Mesendoderm (in vitro differentiated cells): Measurements from ENCODE around the gene ADCYAP1.

Experiments used
- DNase-seq: peaks from one replicate; pipeline ENCODE4 v3.0.0; 2013
- H2AK5ac ChIP-seq: 2 replicates; pipeline ENCODE4 v1.6.1; 2013; ENCODE audit warnings: low read length, inconsistent platforms
- H2BK120ac ChIP-seq: 2 replicates; pipeline ENCODE4 v1.6.1; 2013; ENCODE audit warnings: low read depth, mild to moderate bottlenecking, low read length, moderate library complexity, mixed read lengths
- H2BK15ac ChIP-seq: replicated peaks from 2 replicates; pipeline ENCODE4 v1.6.1; 2013; ENCODE audit warnings: low read depth, mild to moderate bottlenecking, moderate library complexity
- H2BK5ac ChIP-seq: 2 replicates; pipeline ENCODE4 v1.6.1; 2013; ENCODE audit warnings: low read length, inconsistent platforms
- H3K18ac ChIP-seq: 2 replicates; pipeline ENCODE4 v1.6.1; 2013; ENCODE audit warnings: mild to moderate bottlenecking, low read length, mixed read lengths
- H3K23ac ChIP-seq: one replicate; pipeline ENCODE4 v1.6.1; 2013; ENCODE audit warnings: low read length
- H3K27ac ChIP-seq: 2 replicates; pipeline ENCODE4 v1.5.1; 2013; ENCODE audit warnings: low read depth, mild to moderate bottlenecking, inconsistent platforms, low read length, moderate library complexity
- H3K27me3 ChIP-seq: 2 replicates; pipeline ENCODE4 v1.6.1; 2013; ENCODE audit warnings: low read length, control low read depth, mild to moderate bottlenecking, inconsistent platforms; ENCODE audit not compliant: insufficient read depth, poor library complexity
- H3K36me3 ChIP-seq: 2 replicates; pipeline ENCODE4 v1.6.1; 2013; ENCODE audit warnings: low read length, inconsistent platforms; ENCODE audit not compliant: control insufficient read depth, insufficient read depth
- H3K4ac ChIP-seq: one replicate; pipeline ENCODE4 v1.6.1; 2013; ENCODE audit warnings: low read depth, mild to moderate bottlenecking, low read length, moderate library complexity
- H3K4me1 ChIP-seq: 2 replicates; pipeline ENCODE4 v1.6.1; 2013; ENCODE audit warnings: low read depth, low read length, inconsistent platforms; ENCODE audit not compliant: control insufficient read depth
- H3K4me2 ChIP-seq: 2 replicates; pipeline ENCODE4 v1.6.1; 2013; ENCODE audit warnings: low read length
- H3K4me3 ChIP-seq: 2 replicates; pipeline ENCODE4 v1.5.1; 2013; ENCODE audit warnings: mild to moderate bottlenecking, low read length
- H3K56ac ChIP-seq: one replicate; pipeline ENCODE4 v1.6.1; 2013; ENCODE audit warnings: low read length
- H3K79me1 ChIP-seq: 2 replicates; pipeline ENCODE4 v1.6.1; 2013; ENCODE audit warnings: low read length, inconsistent platforms
- H3K79me2 ChIP-seq: 2 replicates; pipeline ENCODE4 v1.6.1; 2013; ENCODE audit warnings: mild to moderate bottlenecking, low read length; ENCODE audit not compliant: control insufficient read depth, insufficient read depth
- H3K9ac ChIP-seq: 2 replicates; pipeline ENCODE4 v1.6.1; 2013; ENCODE audit warnings: low read length, inconsistent platforms
- H4K5ac ChIP-seq: one replicate; pipeline ENCODE4 v1.6.1; 2013; ENCODE audit warnings: low read length
- H4K8ac ChIP-seq: one replicate; pipeline ENCODE4 v1.6.1; 2013; ENCODE audit warnings: low read depth, mild to moderate bottlenecking, control low read depth, low read length, moderate library complexity
- WGBS: extraction: QIAGEN DNeasy Blood & Tissue Kit; methylation state at CpG from one replicate; pipeline ENCODE4 v1.1.7; 2013; ENCODE audit warnings: low lambda C conversion rate, missing lambda C conversion rate; ENCODE audit not compliant: insufficient coverage; ENCODE audit errors: extremely low coverage; 5-methylcytosine and 5-hydroxymethylcytosine counted together

Gene ADCYAP1

GRCh38 chr18:911486-911885, 6.8 kb downstream of the ADCYAP1 start:
- Histone ChIP-seq H3K4me2 (no peak overlapping the region), H3K18ac (no peak overlapping the region), H3K23ac (no peak overlapping the region), H2BK15ac (no peak overlapping the region), H4K8ac (no peak overlapping the region), H3K79me2 (no peaks in the 10 kb centered on the region), H3K9ac (no peak overlapping the region), H3K4ac (no peak overlapping the region), H3K79me1 (no peaks in the 10 kb centered on the region), H3K4me1 (peaks cover 2% of the 10 kb centered on the region), H3K27ac (no peak overlapping the region), H3K56ac (no peak overlapping the region), H3K36me3 (no peaks in the 10 kb centered on the region), H4K5ac (no peak overlapping the region), H3K4me3 (no peak overlapping the region), H2BK120ac (no peak overlapping the region), H2BK5ac (no peak overlapping the region), H3K27me3 (peaks cover 41% of the 10 kb centered on the region), H2AK5ac (no peak overlapping the region)
- DNase-seq = no peak
- WGBS = no CpG with 5 or more reads among the region's 7 CpGs

- no peak overlapping the region for H3K18ac ChIP-seq
- no peak overlapping the region for H3K4ac ChIP-seq
- no peak overlapping the region for H3K56ac ChIP-seq
- H2BK5ac ChIP-seq = no peak overlapping the region
- no peak overlapping the region for H2BK15ac ChIP-seq
- no peak overlapping the region for H3K9ac ChIP-seq
- WGBS = no CpG with 5 or more reads among the region's 1 CpG
- no peak overlapping the region for H3K23ac ChIP-seq
- no peak overlapping the region for H2AK5ac ChIP-seq
- no peak overlapping the region for H2BK120ac ChIP-seq
- H3K4me2 ChIP-seq = no peak overlapping the region
- H4K5ac ChIP-seq = no peak overlapping the region
- no peaks in the 10 kb centered on the region for H3K36me3 ChIP-seq
- no peak overlapping the region for H3K27ac ChIP-seq
- no peak overlapping the region for H3K4me3 ChIP-seq
- H3K27me3 ChIP-seq = peaks cover under 1% of the 10 kb centered on the region
- no peak overlapping the region for H4K8ac ChIP-seq
- no peak for DNase-seq
- H3K79me1 ChIP-seq = no peaks in the 10 kb centered on the region
- H3K4me1 ChIP-seq = no peaks in the 10 kb centered on the region
- no peaks in the 10 kb centered on the region for H3K79me2 ChIP-seq
Measured at GRCh38 chr18:916562-916961, 11.9 kb downstream of the ADCYAP1 start.

- Histone ChIP-seq H3K4me2 (no peak overlapping the region), H2AK5ac (no peak overlapping the region), H3K4me3 (no peak overlapping the region), H3K27me3 (no peaks in the 10 kb centered on the region), H3K27ac (no peak overlapping the region), H3K79me1 (no peaks in the 10 kb centered on the region), H3K36me3 (no peaks in the 10 kb centered on the region), H3K4me1 (no peaks in the 10 kb centered on the region), H3K56ac (no peak overlapping the region), H3K18ac (no peak overlapping the region), H4K8ac (no peak overlapping the region), H3K79me2 (no peaks in the 10 kb centered on the region), H2BK5ac (no peak overlapping the region), H3K9ac (no peak overlapping the region), H2BK120ac (no peak overlapping the region), H3K4ac (no peak overlapping the region), H3K23ac (no peak overlapping the region), H2BK15ac (no peak overlapping the region), H4K5ac (no peak overlapping the region)
- DNase-seq = peak; percentile 25
- no CpG with 5 or more reads among the region's 2 CpGs for whole genome bisulfite sequencing
Measured at GRCh38 chr18:919078-919477, 14.4 kb downstream of the ADCYAP1 start.

GRCh38 chr18:923144-923866, 18.6 kb downstream of the ADCYAP1 start:
- no peak overlapping the region for H3K27ac ChIP-seq
- no peak overlapping the region for H2BK5ac ChIP-seq
- no peak overlapping the region for H3K4ac ChIP-seq
- H3K36me3 ChIP-seq = no peaks in the 10 kb centered on the region
- no peak overlapping the region for H3K18ac ChIP-seq
- no peak overlapping the region for H3K9ac ChIP-seq
- H2BK120ac ChIP-seq = no peak overlapping the region
- no peaks in the 10 kb centered on the region for H3K4me1 ChIP-seq
- H4K8ac ChIP-seq = no peak overlapping the region
- no peak overlapping the region for H3K4me2 ChIP-seq
- no CpG with 5 or more reads among the region's 6 CpGs for WGBS
- H3K23ac ChIP-seq = no peak overlapping the region
- H4K5ac ChIP-seq = no peak overlapping the region
- no peaks in the 10 kb centered on the region for H3K79me2 ChIP-seq
- H2AK5ac ChIP-seq = no peak overlapping the region
- H3K79me1 ChIP-seq = no peaks in the 10 kb centered on the region
- no peak overlapping the region for H2BK15ac ChIP-seq
- DNase-seq = no peak
- no peak overlapping the region for H3K56ac ChIP-seq
- no peak overlapping the region for H3K4me3 ChIP-seq
- no peaks in the 10 kb centered on the region for H3K27me3 ChIP-seq

GRCh38 chr18:924987-925386, 20.3 kb downstream of the ADCYAP1 start:
- no peak overlapping the region for H3K4ac ChIP-seq
- no peak overlapping the region for H4K5ac ChIP-seq
- H3K27ac ChIP-seq = no peak overlapping the region
- no peaks in the 10 kb centered on the region for H3K79me2 ChIP-seq
- no CpG with 5 or more reads among the region's 1 CpG for WGBS
- H2BK120ac ChIP-seq = no peak overlapping the region
- H3K36me3 ChIP-seq = no peaks in the 10 kb centered on the region
- no peak overlapping the region for H3K4me3 ChIP-seq
- no peak overlapping the region for H3K9ac ChIP-seq
- H2BK5ac ChIP-seq = no peak overlapping the region
- H3K79me1 ChIP-seq = no peaks in the 10 kb centered on the region
- no peak overlapping the region for H3K23ac ChIP-seq
- H4K8ac ChIP-seq = no peak overlapping the region
- no peak overlapping the region for H2BK15ac ChIP-seq
- H3K4me1 ChIP-seq = no peaks in the 10 kb centered on the region
- no peak overlapping the region for H2AK5ac ChIP-seq
- H3K18ac ChIP-seq = no peak overlapping the region
- H3K27me3 ChIP-seq = no peaks in the 10 kb centered on the region
- H3K56ac ChIP-seq = no peak overlapping the region
- DNase-seq = no peak
- no peak overlapping the region for H3K4me2 ChIP-seq

- H3K4me3 ChIP-seq = no peak overlapping the region
Measured at GRCh38 chr18:926946-927345, 22.3 kb downstream of the ADCYAP1 start.

More at GRCh38 chr18:926946-927345, 22.3 kb downstream of the ADCYAP1 start:
- no peak overlapping the region for H3K4ac ChIP-seq
- no CpG with 5 or more reads among the region's 1 CpG for WGBS
- H3K36me3 ChIP-seq = no peaks in the 10 kb centered on the region
- H3K18ac ChIP-seq = no peak overlapping the region
- H2AK5ac ChIP-seq = no peak overlapping the region
- H2BK5ac ChIP-seq = no peak overlapping the region
- no peak overlapping the region for H2BK15ac ChIP-seq
- no peaks in the 10 kb centered on the region for H3K27me3 ChIP-seq
- no peak overlapping the region for H3K4me2 ChIP-seq
- H4K5ac ChIP-seq = no peak overlapping the region
- H3K4me1 ChIP-seq = no peaks in the 10 kb centered on the region
- DNase-seq = no peak
- no peak overlapping the region for H3K9ac ChIP-seq
- H3K79me2 ChIP-seq = no peaks in the 10 kb centered on the region
- no peak overlapping the region for H2BK120ac ChIP-seq
- no peak overlapping the region for H3K23ac ChIP-seq
- H3K79me1 ChIP-seq = no peaks in the 10 kb centered on the region
- no peak overlapping the region for H3K56ac ChIP-seq
- H4K8ac ChIP-seq = no peak overlapping the region
- no peak overlapping the region for H3K27ac ChIP-seq
